Stimulated activated CD4-positive, alpha-beta T cell treated with anti-CD3 and anti-CD28 coated beads, Interleukin-4, amount 100 ng/mL, for 1 hour (primary cell): ENCODE measurements around the gene IQCH.
"Not testable (repeated sequence)": the region's sequence is repeated elsewhere in the genome, so short reads cannot be mapped to it uniquely, and the experiment has no call there.

Experiments
- DNase-seq: peaks from one replicate; pipeline ENCODE4 v3.0.0-alpha.2; 2020

Gene IQCH

DNA sequence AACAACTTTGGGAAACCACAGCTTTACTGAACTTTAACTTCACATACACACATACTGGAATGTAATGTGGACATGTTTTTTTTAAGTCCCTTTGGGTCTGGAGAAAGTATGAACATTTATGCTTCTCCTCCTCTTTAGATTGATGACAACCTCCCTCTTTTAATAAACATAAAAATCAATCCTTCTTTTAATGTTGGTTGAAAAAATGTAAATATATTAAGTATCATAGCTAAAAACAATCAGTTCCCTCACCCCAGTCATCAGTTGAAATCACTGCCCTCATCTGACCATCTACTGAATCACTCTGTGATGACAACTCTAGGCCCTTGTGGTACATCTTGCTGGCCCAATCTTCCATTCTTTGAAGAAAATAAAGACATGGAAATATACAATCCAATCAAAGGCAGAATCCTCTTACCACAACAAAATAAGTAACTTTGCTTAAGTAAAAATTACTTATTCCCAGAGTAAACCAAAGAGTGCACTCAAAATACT lies 6.5 kb upstream of the IQCH start:
- DNase-seq: no peak

DNA sequence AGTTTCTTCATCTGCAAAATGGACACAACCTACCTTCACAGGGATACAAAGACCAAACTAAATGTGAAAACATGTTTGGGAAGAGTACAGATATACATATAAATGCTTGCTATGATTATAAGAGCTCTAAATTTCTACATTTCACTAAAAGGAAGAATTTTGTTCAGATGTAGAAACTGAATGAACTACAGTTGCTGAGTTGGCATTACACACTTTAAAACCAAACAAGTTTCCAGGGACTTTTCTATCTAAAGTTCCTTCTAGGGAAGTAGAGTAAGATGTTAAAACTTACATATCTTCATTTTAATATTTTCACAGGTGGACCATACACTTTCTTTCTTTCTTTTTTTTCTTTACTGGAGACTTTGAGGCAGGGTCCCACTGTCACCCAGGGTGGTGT lies 4.8 kb upstream of the IQCH start:
- no peak for DNase-seq

DNA sequence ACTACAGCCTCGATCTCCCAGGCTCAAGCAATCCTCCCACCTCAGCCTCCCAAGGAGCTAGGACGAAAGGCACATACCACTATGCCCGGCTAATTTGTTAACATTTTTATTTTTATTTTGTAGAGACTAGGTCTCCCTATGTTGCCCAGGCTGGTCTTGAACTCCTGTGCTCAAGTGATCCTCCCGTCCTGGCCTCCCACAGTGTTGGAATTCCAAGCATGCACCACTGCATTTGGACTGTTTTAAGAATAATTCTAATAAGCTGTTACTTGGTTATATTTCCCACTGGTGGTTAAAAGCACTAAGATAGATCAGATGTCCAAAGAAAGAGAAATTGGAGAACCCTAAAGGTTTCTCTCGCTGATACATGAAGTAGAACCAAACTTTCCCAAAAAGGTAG lies 3.3 kb upstream of the IQCH start:
- no peak for DNase-seq

DNA sequence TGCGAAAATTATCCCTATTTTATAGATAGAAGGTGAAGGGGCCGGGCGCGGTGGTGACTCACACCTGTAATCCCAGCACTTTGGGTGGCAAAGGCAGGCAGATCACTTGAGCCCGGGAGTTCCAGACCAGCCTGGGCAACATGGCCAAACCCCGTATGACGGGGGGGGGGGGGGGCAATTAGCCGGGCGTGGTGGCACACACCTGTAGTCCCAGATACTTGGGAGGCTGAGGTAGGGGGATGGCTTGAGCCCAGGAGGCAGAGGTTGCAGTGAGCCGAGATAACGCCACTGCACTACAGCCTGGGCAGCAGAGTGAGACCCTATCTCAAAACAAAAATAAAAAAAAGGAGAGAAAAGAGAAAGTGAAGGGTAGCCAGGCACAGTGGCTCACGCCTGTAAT lies 1.5 kb upstream of the IQCH start:
- DNase-seq: no peak

DNA sequence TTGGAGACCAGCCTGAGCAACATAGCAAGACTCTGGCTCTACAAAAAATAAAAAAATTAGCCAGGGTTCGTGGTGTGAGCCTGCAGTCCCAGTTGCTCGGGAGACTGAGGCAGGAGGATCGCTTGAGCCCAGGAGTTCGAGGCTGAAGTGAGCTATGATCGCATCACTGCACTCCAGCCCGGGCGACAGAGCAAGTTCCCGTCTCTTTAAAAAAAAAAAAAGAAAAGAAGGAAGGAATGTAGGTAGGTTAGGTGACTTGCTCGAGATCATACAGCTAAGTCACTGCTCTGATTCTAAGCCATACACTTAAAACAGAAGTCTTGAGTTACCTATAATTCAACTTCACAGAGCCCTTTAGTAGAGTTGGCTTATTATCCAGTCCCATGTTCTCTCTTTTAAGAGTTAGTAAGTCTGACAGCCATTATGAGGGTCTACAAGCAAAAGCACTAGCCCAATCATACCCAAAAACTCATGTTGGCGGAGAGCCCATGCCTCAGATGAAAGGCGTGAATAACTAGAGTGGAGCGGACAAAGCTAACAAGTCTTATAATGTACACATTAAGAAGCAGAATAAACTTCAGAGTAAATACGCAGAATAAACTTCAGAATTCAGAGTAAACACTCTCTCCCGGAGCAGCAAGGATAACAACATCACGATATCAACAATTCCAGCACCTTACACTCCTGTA lies 893 bp upstream of the IQCH start:
- DNase-seq: no peak

DNA sequence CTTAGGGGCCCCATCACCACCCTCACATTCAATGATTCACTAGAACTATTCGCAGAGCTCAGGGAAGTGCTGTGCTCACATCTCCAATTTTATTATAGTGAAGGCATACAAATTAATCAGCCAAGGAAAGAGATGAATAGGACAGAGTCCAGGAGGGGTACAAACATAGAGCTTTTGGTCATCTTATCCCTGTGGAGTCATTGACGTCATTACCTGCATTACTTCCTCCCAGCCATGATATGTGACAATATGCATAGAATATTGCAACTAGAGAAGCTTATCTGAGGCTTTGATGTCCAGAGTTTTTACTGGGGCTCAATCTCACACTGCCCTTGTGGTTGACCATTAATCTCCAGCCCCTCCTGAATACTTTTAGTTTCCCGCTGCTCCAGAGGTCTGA lies 1.5 kb downstream of the IQCH start:
- DNase-seq: no peak

DNA sequence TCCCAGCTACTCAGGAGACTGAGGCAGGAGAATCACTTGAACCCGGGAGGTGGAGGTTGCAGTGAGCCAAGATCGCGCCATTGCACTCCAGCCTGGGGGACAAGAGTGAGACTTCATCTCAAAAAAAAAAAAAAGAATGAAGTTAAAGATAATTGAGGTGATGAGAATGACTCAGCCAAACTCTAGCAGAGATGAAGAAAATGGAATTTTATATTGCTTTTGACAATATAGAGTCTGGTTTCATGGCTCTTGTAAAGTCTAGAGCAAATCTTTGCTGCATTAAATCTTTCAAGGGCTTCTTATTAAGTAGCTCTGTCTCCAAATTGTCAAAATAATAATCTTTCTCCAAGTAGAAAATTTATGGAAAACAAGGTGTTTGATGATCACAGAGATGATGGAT lies 3.8 kb downstream of the IQCH start:
- DNase-seq: not testable (repeated sequence)

DNA sequence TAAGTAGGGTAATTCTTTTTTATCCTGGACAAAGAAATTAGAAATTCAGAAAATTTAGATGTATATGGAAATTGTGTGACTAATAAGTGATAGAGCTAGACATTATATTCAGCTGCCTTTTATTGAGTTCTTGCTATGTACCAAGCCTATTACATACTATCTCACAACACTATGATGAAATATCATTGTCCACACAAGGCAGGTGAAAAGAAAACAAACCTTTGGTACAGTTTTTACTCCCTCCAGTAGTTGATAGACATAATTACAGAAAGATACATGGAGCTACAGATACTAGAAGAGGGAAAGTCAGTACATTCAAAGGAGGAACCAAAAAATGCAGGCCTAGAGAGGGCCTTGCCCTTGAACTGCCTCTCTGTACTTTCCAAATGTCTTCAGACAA lies 4.8 kb downstream of the IQCH start:
- no peak for DNase-seq

DNA sequence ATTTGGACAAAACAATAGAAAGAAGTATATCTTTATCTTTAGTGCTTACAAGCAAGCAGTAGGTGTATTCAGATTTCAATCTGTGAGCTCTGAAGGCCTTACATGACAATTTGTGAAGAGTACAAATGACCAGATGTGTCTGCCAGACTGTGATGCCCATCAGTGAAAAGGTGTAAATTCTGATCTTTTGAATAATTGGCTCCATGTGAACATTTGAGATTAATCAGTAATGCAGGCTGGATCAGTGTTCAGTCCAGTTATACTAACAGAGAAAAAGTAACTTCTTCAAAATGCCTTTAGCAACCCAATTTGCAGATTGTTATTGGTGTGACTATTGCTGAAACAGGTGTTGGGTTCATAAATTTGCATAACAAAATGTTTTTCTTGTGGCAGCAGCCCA lies 5.2 kb downstream of the IQCH start:
- DNase-seq: no peak

DNA sequence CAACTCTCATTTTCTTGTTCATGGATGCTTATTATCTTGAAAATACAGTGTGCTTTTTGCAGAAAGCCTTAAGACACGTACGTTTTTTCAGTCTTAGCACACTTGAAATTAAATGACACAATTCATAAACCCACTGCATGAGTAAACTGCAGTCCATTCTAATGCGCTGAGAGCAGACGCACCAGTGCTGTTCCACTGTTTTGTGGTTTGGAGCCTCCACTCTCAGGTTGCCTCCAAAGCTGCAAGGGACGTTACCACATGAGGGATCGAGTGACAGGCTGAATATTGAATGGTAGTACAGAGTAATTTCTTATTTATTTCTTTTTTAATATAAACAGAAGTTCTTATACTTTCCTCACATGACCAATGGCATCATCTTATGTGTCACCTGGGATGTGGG lies 12.3 kb downstream of the IQCH start:
- no peak for DNase-seq

DNA sequence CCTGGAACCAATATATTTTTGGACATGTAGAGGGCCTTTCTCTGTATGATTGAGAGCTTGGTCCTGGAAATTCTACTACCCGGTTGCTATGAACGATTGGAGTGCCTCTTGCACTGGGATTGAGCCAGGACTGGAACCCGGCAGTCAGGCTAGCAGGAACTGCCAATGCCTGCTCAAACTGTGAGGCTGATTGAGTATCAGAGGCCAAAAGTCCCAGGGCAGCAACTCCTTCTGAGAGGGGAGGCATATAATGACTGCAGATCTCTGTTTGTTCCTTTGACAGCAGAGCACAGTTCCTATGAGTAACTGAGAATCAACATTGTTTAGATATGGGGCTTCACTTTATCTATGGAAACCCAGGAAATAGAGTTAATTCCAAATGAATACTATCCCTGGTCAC lies 12.9 kb downstream of the IQCH start:
- no peak for DNase-seq

DNA sequence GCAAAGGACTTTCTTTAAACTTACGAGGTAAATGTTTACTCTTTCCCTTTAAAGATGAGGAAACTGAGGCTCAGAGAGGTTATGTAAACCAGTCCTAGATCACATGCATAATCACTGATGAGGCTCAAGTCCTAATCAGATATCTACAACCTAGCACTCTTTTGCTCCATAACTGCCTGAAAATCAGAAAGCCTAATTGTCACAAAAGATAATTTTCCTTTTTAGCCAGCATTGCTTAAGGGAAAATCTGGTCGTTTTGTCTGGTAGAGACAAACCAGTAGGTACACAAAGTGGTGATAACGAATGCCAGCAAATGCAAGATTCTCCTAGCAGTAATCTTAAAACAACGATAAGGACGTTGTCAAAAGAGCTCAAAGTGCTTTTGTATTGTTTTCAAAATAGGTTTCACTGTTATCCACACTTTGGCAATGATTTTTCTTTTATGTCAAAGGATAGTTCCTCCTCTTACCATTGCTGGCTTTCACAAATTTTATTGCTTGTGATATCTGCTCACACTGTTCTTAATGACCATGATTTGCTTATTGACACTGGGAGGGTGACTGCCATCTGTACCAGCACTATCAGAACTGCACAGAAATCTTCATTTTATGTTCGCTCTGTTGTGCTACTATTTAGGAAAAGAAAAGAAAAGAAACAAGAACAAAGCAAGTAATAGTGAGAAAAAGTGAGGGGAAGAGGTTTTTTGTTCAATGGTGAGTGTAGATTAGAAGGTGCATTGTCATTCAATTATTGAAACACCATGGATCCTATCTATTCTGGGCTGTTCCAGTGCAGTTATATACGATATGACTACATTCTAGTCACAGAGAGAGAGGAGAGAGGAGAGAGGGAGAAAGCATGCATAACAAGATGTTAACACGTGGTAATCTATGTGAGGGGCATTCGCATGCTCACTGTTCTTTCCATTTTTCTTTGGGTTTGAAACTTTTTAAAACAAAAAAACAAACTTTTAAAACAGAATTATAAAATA lies 13.7 kb downstream of the IQCH start:
- DNase-seq: no peak

DNA sequence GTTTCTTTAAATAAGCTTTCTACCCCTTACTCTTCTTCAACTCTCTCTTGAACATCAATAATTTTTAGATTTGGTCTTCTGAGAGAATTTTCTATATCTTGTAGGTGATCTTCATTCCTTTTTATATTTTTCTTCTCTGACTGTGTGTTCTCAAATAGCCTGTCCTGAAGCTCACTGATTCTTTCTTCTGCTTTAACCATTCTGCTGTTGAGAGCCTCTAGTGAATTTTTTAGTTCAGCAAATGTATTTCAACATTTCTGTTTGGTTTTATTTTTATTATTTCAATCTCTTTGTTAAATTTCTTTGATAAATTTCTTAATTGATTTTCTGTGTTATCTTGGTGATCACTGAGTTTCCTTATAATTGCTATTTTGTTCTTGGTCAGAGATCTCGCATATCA lies 19.6 kb downstream of the IQCH start:
- no peak for DNase-seq

DNA sequence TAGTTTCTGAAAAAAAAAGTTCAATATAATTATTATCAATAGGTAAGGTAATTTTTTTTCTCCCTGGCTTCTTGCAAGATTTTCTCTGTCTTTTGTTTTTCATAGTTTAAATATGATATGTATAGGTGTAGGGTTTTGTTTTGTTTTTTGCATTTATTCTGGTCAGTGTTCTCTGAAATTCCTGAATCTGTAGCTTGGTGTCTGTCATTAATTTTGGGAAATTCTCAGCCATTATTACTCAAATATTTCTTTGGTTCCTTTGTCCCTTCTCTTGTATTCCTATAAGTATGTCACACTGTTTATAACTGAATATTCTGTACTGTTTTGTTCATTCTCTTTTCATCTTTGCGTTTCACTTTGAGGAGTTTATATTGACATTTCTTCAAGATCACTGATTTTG lies 22.1 kb downstream of the IQCH start:
- no peak for DNase-seq

DNA sequence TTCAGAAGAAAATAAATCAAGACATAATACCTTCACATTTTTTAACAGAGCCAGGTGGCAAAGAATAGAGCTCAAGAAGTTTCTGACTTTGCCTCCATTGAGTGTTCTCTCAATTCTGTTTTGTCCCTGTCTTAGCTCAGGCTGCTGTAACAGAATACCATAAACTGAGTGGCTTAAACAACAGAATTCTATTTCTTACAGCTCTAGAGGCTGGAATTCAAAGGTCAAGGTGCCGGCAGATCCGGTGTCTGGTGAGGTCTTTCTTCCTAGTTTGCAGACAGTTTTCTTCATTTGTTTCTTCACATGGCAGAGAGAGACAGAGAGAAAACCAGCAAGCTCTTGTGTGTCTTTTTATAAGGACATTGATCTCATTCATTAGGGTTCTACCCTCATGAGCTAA lies 25.6 kb downstream of the IQCH start:
- no peak for DNase-seq

DNA sequence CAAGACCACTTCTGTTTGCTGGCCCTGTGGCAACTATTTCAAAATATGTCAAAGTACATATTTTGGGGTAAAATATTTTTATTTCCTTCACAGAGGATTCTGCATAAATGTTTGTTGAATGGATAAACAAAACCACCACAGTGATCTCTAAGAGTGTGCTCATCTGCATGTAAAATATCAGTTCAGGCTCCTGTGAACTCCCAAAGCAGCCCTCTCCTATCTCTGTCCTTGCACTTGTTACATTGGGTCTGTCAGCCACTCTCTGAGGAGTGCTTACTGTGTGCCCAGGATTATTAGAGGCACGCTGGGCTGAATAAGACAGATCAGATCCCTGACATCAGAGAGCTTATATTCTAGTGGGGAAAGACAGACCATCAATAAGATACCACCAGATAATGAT lies 27.1 kb downstream of the IQCH start:
- DNase-seq: no peak

DNA sequence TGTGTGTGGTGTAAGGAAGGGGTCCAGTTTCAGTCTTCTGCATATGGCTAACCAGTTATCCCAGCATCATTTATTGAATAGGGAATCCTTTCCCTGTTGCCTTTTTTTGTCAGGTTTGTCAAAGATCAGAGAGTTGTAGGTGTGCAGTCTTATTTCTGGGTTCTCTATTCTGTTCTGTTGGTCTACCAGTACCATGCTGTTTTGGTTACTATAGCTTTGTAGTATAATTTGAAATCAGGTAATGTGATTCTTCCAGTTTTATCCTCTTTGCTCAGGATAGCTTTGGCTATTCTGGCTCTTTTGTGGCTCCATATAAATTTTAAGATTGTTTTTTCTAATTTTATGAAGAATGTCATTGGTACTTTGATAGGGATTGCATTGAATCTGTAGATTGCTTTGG lies 31.0 kb downstream of the IQCH start:
- DNase-seq: not testable (repeated sequence)

DNA sequence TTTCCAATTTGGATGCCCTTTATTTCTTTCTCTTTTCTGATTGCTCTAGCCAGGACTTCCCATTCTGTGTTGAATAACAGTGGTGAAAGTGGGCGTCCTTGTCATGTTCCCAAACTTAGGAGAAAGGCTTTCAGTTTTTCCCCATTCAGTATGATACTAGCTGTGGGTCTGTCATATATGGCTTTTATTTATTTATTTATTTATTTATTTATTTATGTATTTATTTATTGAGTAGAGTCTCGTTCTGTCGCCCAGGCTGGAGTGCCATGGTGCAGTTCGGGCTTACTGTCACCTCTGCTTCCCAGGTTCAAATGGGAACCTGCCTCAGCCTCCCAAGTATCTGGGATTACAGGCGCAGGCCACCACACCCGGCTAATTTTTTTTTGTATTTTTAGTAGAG lies 31.8 kb downstream of the IQCH start:
- DNase-seq: not testable (repeated sequence)

DNA sequence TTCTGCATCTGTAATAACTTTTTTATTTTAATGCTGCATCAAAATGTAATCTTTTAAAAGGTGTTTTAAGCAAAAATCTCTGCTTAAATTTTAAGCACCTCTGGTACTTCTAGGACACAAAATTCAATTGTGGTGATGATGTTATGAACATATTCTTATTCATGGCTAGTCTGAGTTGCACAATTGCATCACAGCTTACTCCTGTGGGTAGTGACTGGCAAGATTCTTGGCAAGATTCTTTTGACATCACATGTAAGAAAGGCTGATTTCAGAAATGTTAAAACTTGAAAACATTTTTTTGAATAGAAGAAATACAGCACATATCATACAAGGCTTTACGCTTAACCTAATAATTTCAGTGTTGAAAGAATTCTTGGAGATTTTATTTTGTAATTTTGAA lies 35.7 kb downstream of the IQCH start:
- DNase-seq: no peak

DNA sequence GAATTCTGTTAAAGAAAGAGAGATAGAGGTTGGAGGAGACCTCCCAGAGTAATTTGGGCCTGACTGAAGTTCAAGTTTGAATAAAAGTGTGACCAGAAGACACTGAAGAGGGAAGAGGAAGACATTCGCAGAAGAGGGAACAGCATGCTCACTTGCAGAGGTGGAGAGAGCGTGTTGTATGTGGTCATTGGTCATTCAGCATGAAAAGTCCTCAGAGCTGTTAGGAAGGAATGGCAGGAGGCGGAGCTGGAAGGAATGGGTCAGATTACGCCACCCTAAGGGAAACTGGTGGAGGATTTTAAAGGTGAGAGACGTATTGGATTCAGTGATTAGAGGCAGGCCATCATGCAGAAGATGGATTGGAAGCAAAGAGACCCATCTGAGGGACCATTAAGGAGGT lies 41.6 kb downstream of the IQCH start:
- DNase-seq: no peak

DNA sequence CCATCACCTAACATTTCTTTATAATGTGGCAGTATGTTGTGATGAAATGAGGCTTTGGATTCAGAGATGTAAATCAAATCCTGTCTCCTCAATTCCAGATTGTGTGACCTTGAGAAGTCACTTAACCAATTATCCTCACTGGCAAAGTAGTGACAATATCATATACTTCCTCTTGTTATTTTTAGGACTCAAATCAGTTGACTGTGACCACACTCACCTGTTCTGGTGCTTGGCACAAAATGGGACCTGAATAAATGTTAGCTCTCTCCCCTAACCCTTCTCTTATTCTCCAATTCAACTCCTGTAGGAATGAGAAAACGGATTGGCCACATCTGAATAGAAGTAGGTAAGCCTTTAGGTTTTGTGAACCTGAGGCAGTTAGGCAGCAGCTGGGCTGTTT lies 42.1 kb downstream of the IQCH start:
- no peak for DNase-seq

DNA sequence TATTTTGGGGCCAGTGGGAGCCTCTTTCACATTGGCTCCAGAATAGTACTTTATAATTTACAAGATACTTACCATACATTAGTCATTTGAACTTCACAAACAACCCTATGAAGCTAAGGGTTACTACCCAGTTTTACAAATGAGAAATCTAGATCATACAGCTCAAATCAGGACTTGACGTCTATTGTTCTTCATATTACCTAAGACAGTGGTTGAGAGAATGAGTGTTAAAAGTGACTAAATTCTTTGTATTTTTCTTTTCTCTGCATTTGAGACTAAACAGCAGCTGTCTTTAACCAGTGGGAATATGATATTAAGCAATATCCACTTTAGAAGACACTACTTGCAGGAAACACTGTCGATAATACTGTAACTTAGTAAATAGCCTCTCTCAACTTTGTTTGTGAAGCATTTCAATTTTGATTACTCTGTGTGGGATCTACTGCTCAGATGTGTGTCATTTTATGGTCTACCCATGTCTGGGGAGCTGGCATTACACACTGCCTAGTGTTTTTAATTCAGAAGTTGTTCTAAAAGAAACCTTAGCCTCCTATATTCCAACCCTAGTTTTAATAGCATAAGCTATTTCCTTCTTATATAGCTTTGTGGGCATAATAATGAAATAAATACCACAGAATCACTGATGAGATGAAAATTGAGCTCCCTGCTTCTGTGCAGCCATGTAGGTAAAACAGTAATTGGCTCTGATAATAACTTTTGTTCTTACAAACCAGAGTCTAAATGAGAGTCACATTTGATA lies 45.9 kb downstream of the IQCH start:
- no peak for DNase-seq
